ENCODE measurements around the gene CTTNBP2NL.
A peak's percentile ranks its signal among the peaks of the same experiment; 100 is the strongest.
"Not testable (repeated sequence)": the region's sequence is repeated elsewhere in the genome, so short reads cannot be mapped to it uniquely, and the experiment has no call there.

CTTNBP2NL gene

DNA sequence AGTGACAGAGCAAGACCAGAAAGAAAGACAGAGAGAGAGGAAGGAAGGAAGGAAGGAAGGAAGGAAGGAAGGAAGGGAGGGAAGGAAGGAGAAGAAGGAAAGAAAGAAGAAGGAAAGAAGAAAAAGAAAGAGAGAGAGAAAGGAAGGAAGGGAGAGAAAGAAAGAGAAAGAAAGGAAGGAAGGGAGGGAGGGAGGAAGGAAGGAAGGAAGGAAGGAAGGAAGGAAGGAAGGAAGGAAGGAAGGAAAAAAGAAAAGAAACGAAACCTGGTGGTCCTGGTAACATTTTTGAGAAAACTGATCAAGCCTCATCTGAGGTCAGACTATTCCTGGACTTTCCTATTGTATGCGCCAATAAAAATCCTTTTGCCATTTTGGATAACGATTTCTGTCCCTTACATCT lies 8.2 kb upstream of the CTTNBP2NL start:
- DNase-seq = no peak

GRCh38 chr1:112388436-112388835 lies 7.6 kb upstream of the CTTNBP2NL start:
- no peak for DNase-seq

- DNase-seq = no peak
Observed at GRCh38 chr1:112389689-112390088, 6.3 kb upstream of the CTTNBP2NL start.

GRCh38 chr1:112390335-112390734 lies 5.7 kb upstream of the CTTNBP2NL start:
- DNase-seq = not testable (repeated sequence)

GRCh38 chr1:112390775-112391602 lies 5.0 kb upstream of the CTTNBP2NL start:
- peak; percentile 94 for DNase-seq

- DNase-seq = no peak
Observed at GRCh38 chr1:112391603-112391940, 4.4 kb upstream of the CTTNBP2NL start.

- DNase-seq = no peak
Observed at GRCh38 chr1:112393631-112393974, 2.4 kb upstream of the CTTNBP2NL start.

DNA sequence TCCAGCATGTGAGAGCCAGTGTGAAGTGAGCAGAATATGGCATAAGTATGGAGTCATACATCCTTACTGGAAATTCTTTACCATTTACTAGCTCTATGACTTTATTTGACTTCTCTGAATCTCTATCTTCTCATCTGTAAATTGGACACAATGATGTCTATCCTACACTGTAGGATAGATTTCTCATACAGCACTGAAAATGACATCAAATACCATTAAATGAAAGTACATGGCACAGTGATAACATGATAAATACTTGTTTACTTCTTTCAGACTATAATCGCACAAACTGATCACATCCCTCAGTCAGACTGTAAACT lies 1.3 kb upstream of the CTTNBP2NL start:
- DNase-seq = no peak

- DNase-seq = no peak
Observed at GRCh38 chr1:112395256-112395820, 676 bp upstream of the CTTNBP2NL start.

- DNase-seq = no peak
Observed at GRCh38 chr1:112396653-112397471, 848 bp downstream of the CTTNBP2NL start.

GRCh38 chr1:112397841-112398240 lies 1.8 kb downstream of the CTTNBP2NL start:
- no peak for DNase-seq

- no peak for DNase-seq
Observed at GRCh38 chr1:112399456-112399855, 3.4 kb downstream of the CTTNBP2NL start.

GRCh38 chr1:112400706-112401105 lies 4.7 kb downstream of the CTTNBP2NL start:
- not testable (repeated sequence) for DNase-seq

DNA sequence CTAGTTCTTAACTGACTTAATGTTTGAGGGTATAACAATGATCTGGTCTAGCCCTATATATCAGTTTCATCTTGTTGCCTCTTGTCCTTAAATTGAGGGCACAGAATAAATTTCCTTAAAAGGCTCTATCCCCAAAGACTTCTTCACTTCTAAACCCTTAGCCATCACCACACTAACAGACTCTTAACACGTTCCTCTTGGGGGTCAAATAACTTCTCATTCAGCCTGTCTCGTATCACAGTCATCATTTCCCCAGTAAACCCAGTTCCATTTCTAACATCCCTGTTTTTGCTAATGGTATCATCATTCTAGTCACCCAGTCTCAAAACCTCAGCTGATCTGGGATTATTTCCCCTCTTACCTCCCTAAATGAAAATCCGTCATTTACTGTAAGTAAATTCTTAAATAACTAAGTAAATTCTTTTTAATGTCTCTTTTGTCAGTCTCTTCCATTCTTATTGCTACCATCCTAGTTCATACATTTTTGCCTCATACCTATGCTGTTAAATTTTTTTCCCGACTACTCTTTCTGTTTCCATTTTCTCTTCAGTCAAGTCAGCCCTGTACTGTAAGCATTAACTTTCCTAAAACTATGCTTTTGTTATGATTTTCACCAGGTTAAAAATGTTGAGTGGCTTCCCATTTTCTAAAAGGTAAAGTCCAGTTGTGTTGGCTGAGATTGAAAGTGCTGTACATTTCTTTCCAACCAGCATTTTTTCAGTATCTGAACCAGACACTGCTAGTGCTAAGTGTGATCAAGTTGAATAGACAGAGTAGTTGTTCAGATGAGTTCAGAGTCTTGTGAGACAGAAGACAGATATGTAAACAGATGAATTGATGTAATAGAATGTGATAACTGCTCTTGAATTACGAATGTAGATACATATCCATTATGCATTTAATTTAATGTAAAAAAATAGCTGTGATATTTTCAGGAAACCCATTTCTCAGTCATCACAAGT lies 6.9 kb downstream of the CTTNBP2NL start:
- no peak for DNase-seq

GRCh38 chr1:112406771-112407170 lies 10.8 kb downstream of the CTTNBP2NL start:
- no peak for DNase-seq

- no peak for DNase-seq
Observed at GRCh38 chr1:112409414-112409813, 13.4 kb downstream of the CTTNBP2NL start.

GRCh38 chr1:112410673-112411072 lies 14.7 kb downstream of the CTTNBP2NL start:
- no peak for DNase-seq

GRCh38 chr1:112417271-112417670 lies 21.3 kb downstream of the CTTNBP2NL start:
- no peak for DNase-seq

DNA sequence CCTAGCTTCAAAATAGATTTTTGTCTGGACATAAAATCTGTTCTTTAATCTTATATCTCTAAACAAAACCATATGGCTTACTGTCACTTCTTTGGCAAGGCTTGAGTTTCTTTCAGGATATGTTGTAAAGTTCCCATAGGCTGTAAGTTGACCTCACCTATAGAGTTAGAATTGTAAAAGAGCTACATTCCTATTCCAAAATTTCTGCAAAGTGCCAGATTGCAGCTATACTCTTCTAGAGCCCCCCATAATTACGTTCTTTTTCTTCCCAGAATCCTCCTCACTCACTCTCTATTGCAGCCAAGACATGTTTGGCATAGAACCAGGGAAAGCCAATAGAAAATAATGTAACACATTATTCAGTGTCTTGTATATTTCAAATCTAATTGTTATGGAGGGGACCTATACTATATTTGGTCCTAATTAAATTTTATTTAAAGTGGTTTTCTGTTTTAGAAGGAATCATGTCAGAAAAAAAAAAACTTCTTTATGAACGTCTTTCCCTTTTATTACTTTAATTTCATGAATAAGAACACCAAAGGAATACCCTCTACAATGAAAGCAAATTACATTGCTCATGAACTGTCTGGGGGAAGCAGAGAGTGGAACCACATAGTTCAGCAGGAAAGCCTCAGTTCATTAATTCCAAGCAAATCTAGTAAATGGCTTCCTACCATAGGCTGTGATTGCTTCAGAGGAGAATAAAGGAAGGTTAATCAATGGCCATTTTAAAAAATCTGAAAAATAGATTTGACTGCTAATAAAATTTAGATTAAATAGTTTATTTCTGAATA lies 22.3 kb downstream of the CTTNBP2NL start:
- no peak for DNase-seq

- no peak for DNase-seq
Observed at GRCh38 chr1:112423207-112423606, 27.2 kb downstream of the CTTNBP2NL start.

- not testable (repeated sequence) for DNase-seq
Observed at GRCh38 chr1:112423666-112424065, 27.7 kb downstream of the CTTNBP2NL start.

DNA sequence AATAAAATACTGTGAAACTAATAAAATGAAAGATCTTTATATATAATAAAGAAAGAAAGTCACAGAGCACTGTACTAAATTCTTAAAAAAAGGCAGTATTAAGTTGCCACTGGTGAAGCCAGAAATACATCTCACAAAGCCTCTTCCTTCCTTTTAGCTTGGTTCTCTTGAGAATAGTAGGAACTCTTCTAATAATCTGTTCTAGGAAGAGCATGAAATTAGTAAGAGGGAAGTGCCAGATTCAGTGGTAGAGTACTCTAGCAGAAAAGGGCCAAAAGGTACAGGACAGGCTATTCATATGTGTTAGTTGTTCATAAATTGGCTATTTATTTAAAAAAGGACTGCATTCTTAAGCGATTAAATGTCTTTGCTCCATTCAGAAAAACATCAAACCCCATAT lies 33.7 kb downstream of the CTTNBP2NL start:
- DNase-seq = no peak
